ENCODE measurements around the gene LRRTM4.

The LRRTM4 gene

DNA sequence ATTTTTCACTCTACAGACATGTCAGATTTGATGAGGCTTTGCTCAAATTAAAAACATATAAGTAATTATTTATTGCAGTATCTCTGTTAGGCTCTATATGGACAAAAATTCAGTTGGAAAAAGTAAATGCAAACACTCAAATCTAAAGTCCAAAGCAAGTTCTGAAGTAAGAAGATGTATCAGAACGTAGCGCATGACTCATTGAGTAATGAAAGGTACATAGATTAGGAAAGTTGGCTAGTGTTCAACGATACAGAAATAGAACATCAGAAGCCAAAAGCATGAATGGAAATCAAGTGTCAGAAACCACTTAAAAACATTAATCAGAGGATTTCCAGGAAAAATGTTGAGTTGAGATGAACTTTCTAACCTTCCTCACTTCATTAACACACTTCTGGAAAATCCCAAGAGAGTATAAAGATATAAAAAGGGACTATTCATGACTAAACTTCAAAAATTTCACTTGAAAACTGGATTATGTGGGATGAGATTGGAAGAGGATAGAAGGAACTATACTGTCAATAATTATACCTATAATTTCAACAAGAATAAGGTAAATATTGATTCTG lies 494.1 kb downstream of the LRRTM4 start:
- no peak overlapping the region for H3K4me2 ChIP-seq
- no peak overlapping the region for H3K27ac ChIP-seq
- H3K4me3 ChIP-seq, result no peak overlapping the region
- TF ChIP-seq Cebpa-rat (IDR thresholded peaks at IDR 0.05), result no peak
- no peaks in the 10 kb centered on the region for H3K27me3 ChIP-seq
- H3K4me1 ChIP-seq, result no peaks in the 10 kb centered on the region
- no peaks in the 10 kb centered on the region for H4K20me1 ChIP-seq
- H3K36me3 ChIP-seq, result no peaks in the 10 kb centered on the region
- H3K9ac ChIP-seq, result no peak overlapping the region
- H3K9me3 ChIP-seq (replicated peaks in 1 of 11), result peaks cover 0 to 4% (median under 1%) of the 10 kb centered on the region in 11 experiments; a peak in 5 of 22 replicates

DNA sequence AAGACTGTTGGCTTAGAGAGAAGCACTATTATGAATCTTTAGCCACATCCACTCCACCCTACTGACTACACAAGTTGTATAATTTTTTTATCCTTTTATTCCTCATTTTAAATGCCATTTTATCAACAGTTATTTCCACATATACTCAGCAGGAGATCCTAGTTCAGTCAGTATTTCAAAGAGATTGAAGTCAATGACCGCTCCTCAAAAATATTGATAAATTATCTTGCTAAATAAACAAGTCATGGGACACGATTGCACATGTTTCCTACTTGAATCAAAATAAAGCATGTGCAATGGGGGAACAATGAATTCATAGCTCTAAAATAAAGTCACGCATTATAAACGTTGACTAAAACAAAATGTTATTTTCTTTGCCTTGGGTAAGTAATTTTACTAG lies 496.5 kb downstream of the LRRTM4 start:
- TF ChIP-seq Cebpa-rat (IDR thresholded peaks at IDR 0.05), result no peak
- Histone ChIP-seq H3K36me3 (no peaks in the 10 kb centered on the region), H3K4me1 (no peaks in the 10 kb centered on the region), H3K4me2 (no peak overlapping the region), H3K9ac (no peak overlapping the region), H3K27me3 (no peaks in the 10 kb centered on the region), H3K27ac (no peak overlapping the region), H3K9me3 (replicated peaks in 1 of 11) (peaks cover 0 to 18% (median 11%) of the 10 kb centered on the region in 11 experiments; a peak in 11 of 22 replicates), H3K4me3 (no peak overlapping the region), H4K20me1 (no peaks in the 10 kb centered on the region)

DNA sequence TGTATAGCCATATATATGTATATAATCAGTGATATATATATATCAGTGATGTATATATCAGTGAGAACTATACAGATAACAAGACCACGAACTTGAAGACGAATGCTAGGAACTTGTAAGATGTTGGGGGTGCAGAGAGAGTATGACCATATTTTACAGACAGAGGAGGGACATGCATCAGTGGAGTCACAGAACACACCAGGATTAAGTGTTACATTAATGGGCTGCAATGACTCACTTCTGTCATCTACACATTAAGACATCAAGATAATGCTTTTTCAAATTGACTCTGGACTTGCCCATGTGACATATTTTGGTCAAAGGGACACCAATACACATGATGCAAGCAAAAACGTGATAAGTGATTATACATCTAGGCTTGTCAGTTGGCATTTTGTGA lies 501.0 kb downstream of the LRRTM4 start:
- H3K4me1 ChIP-seq, result no peaks in the 10 kb centered on the region
- TF ChIP-seq Cebpa-rat (IDR thresholded peaks at IDR 0.05), result no peak
- peaks cover 0 to 18% (median 11%) of the 10 kb centered on the region in 11 experiments; a peak in 11 of 22 replicates for H3K9me3 ChIP-seq (replicated peaks in 1 of 11)
- H3K27ac ChIP-seq, result no peak overlapping the region
- no peaks in the 10 kb centered on the region for H3K36me3 ChIP-seq
- no peak overlapping the region for H3K4me3 ChIP-seq
- no peaks in the 10 kb centered on the region for H3K27me3 ChIP-seq
- H3K9ac ChIP-seq, result no peak overlapping the region
- H4K20me1 ChIP-seq, result no peaks in the 10 kb centered on the region
- H3K4me2 ChIP-seq, result no peak overlapping the region

DNA sequence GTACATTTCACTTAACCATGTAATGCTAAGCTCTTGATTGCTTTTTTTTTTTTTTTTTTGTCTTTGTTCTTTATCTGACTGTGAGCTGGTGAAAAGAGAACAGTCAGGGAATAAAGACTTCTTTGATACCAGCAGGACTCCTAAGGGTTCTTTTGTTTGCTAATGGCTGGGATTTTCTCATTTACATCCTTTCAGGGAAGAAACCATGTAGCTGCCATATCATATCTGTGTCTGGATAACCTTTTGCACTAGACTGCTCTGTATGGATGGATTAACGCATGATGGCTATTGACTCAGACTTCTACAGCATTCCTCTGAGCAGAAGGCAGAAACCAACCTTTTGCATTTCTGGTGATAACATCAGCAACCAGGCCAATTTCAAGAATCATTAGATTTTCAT lies 504.0 kb downstream of the LRRTM4 start:
- Histone ChIP-seq H3K4me1 (no peaks in the 10 kb centered on the region), H3K36me3 (no peaks in the 10 kb centered on the region), H3K27me3 (no peaks in the 10 kb centered on the region), H3K9ac (no peak overlapping the region), H3K4me2 (no peak overlapping the region), H3K9me3 (replicated peaks in 1 of 11) (peaks cover 0 to 15% (median 11%) of the 10 kb centered on the region in 11 experiments; a peak in 11 of 22 replicates), H3K27ac (no peak overlapping the region), H4K20me1 (no peaks in the 10 kb centered on the region), H3K4me3 (no peak overlapping the region)
- no peak for TF ChIP-seq Cebpa-rat (IDR thresholded peaks at IDR 0.05)

DNA sequence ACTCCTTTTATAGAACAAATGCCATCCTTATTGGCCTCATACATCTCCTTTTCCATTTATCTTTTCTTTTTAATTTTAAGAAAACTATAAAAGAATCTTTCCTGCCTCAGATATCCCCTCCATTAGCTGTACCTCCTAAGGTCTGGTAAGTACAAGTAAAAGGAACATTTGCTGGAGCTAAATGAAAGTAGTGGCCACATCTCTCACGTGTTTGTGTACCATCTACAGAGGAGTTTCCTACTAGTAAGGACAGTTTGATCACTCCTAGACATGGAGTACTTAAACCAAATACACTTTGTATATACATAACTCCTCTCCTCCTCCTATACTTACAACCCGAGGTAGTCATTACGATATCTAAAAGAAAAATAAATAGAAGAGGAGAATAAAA lies 504.8 kb downstream of the LRRTM4 start:
- Histone ChIP-seq H3K27me3 (no peaks in the 10 kb centered on the region), H3K36me3 (no peaks in the 10 kb centered on the region), H3K9ac (no peak overlapping the region), H3K9me3 (replicated peaks in 1 of 11) (peaks cover 0 to 7% (median 3%) of the 10 kb centered on the region in 11 experiments; a peak in 6 of 22 replicates), H3K4me3 (no peak overlapping the region), H3K4me1 (no peaks in the 10 kb centered on the region), H3K27ac (no peak overlapping the region), H3K4me2 (no peak overlapping the region), H4K20me1 (no peaks in the 10 kb centered on the region)
- no peak for TF ChIP-seq Cebpa-rat (IDR thresholded peaks at IDR 0.05)

DNA sequence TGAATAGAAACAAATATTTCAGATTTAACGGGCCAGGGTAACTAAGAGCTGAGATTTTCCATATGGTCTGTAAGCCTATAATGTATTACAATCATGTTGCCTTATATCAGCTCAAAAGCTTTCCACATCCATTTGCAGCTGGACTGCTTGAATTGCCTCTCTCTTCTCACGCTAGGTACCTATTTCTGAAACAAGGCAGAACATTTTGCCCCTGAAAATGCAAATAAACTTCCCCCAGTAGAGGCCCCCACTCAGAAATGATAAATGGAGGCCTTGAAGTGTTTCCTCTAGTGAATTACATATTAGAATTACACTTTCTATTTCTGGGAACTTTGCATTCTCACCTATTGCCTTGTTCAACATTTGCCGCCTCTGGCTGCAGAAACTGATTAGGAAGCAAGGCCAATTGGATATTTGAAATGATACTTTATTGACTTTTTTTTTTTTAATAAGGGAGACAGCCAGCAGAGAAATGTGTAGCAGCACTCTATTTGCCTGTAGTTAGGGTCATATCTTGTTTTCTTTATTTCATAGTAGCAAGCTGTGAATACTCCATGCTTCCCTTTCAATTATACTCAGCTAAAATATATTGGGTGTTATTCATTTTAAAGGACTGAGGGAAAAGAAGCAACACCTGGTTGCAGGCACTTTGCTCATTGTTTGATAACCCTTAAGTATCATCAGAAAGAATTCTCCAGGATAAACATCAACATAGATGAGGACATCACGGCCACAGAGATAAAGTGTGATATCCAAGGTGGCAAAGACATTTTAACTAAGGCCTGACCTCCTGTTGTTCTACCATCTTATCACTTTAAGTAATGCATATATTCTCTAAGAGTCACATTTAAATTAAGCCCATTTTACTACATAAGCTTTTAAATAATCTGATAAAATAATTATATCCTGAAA lies 505.5 kb downstream of the LRRTM4 start:
- H3K4me2 ChIP-seq, result no peak overlapping the region
- H3K9ac ChIP-seq, result no peak overlapping the region
- no peak overlapping the region for H3K27ac ChIP-seq
- H3K27me3 ChIP-seq, result no peaks in the 10 kb centered on the region
- H4K20me1 ChIP-seq, result no peaks in the 10 kb centered on the region
- no peaks in the 10 kb centered on the region for H3K36me3 ChIP-seq
- no peak overlapping the region for H3K4me3 ChIP-seq
- no peaks in the 10 kb centered on the region for H3K4me1 ChIP-seq
- peaks cover 0 to under 1% (median 0%) of the 10 kb centered on the region in 11 experiments; a peak in 1 of 22 replicates for H3K9me3 ChIP-seq (replicated peaks in 1 of 11)
- TF ChIP-seq Cebpa-rat (IDR thresholded peaks at IDR 0.05), result no peak

DNA sequence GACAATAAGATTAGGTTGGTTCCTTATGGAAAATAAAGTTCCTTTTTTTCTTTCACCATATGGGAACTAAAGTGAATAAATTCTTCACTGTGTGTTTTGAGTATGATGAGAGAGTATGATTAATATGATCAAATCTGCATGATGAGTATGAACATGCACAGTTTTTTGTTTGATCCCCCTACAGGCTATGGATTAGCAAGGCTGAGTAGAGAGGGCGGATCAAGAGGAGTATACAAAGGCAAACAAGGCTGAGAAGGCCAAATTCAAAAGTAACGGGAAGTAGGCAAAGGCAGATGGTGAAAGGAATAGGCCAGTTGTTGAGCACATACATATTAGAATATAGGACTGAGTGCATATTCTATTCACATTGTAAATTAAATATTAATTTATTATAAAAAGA lies 508.2 kb downstream of the LRRTM4 start:
- Histone ChIP-seq H3K4me1 (peaks cover 0 to 9% (median 0%) of the 10 kb centered on the region in 10 experiments; a peak in 2 of 20 replicates), H3K9ac (no peak overlapping the region), H3K9me3 (replicated peaks in 1 of 11) (no peaks in the 10 kb centered on the region), H3K27me3 (no peaks in the 10 kb centered on the region), H3K4me2 (no peak overlapping the region), H3K27ac (no peak overlapping the region), H3K4me3 (no peak overlapping the region), H3K36me3 (no peaks in the 10 kb centered on the region), H4K20me1 (no peaks in the 10 kb centered on the region)
- no peak for TF ChIP-seq Cebpa-rat (IDR thresholded peaks at IDR 0.05)

DNA sequence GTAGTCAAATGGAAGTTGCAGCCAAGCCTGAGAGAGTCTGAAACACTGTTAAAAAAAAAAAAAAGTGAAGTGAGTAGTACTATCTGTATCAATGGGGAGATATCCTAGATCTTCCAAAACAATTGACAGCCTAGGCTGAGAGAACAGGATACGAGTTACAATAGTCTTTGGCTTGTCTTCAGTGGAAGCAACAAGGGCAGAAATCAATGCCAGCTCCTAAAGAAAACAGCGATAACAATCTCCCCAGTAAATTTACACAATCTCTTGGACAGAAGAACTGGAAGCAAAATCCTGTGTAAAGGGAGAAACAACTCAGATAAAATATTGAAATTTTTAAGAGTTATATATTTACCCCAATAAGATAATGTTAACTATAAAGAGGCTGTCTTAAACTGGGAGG lies 508.7 kb downstream of the LRRTM4 start:
- Histone ChIP-seq H3K27me3 (no peaks in the 10 kb centered on the region), H3K9ac (no peak overlapping the region), H4K20me1 (no peaks in the 10 kb centered on the region), H3K9me3 (replicated peaks in 1 of 11) (no peaks in the 10 kb centered on the region), H3K4me3 (no peak overlapping the region), H3K27ac (no peak overlapping the region), H3K4me2 (no peak overlapping the region), H3K36me3 (no peaks in the 10 kb centered on the region), H3K4me1 (peaks cover 0 to 11% (median 0%) of the 10 kb centered on the region in 10 experiments; a peak in 2 of 20 replicates)
- no peak for TF ChIP-seq Cebpa-rat (IDR thresholded peaks at IDR 0.05)

DNA sequence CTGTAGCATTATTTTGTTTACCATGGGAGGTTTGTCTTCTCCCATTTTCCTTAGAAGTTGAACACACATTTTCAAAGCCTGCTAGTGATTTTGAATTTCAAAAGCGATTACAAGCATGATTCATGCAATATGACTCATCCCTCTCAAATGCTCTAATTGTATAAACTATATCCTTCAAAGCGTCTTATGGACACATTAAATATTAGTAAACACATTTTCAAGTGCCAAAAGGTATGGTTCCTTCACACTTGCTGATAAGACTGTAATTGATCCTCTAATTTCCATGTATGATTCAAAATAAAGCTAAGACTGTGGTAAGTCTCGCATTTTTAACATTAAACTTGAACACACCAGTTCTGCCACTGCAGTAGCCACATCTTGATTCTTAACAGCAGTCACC lies 512.9 kb downstream of the LRRTM4 start:
- H3K9ac ChIP-seq, result no peak overlapping the region

More for the DNA sequence above, 512.9 kb downstream of the LRRTM4 start:
- no peak overlapping the region; a peak in 1 of 22 replicates for H3K4me2 ChIP-seq
- H3K9me3 ChIP-seq (replicated peaks in 1 of 11), result no peaks in the 10 kb centered on the region
- H3K4me1 ChIP-seq, result peaks cover 0 to 11% (median 0%) of the 10 kb centered on the region in 10 experiments; a peak in 2 of 20 replicates
- H3K4me3 ChIP-seq, result no peak overlapping the region
- no peak for TF ChIP-seq Cebpa-rat (IDR thresholded peaks at IDR 0.05)
- no peaks in the 10 kb centered on the region for H4K20me1 ChIP-seq
- H3K36me3 ChIP-seq, result no peaks in the 10 kb centered on the region
- H3K27me3 ChIP-seq, result no peaks in the 10 kb centered on the region
- no peak overlapping the region for H3K27ac ChIP-seq
